Osteocyte (in vitro differentiated cells): ENCODE measurements around the gene SHROOM3. TPM values are rescaled to one million over a fixed set of nuclear protein-coding genes. Genes with fewer than 3 reads are reported as not detected.
A peak's percentile ranks its signal among the peaks of the same experiment; 100 is the strongest.

Source experiments
- DNase-seq: peaks from one replicate; pipeline ENCODE4 v3.0.0; 2021; ENCODE audit warnings: mixed read lengths; ENCODE audit not compliant: unreplicated experiment; ENCODE audit errors: extremely low spot score
- H3K27ac Mint-ChIP-seq: one replicate; pipeline ENCODE4 v1.8.0; 2021; ENCODE audit warnings: mild to moderate bottlenecking, mixed read lengths; ENCODE audit not compliant: unreplicated experiment
- H3K27me3 Mint-ChIP-seq: one replicate; pipeline ENCODE4 v1.8.0; 2021; ENCODE audit warnings: mixed read lengths; ENCODE audit not compliant: unreplicated experiment
- H3K36me3 Mint-ChIP-seq: one replicate; pipeline ENCODE4 v1.8.0; 2021; ENCODE audit warnings: mixed read lengths; ENCODE audit not compliant: unreplicated experiment
- H3K4me1 Mint-ChIP-seq: one replicate; pipeline ENCODE4 v1.8.0; 2021; ENCODE audit warnings: mixed read lengths; ENCODE audit not compliant: unreplicated experiment
- H3K4me3 Mint-ChIP-seq: one replicate; pipeline ENCODE4 v1.8.0; 2021; ENCODE audit warnings: mild to moderate bottlenecking, moderate library complexity, mixed read lengths; ENCODE audit not compliant: unreplicated experiment
- H3K9me3 Mint-ChIP-seq: one replicate; pipeline ENCODE4 v1.8.0; 2021; ENCODE audit warnings: mixed read lengths; ENCODE audit not compliant: unreplicated experiment
- CTCF ChIP-seq: fragments of 200-600 bp; sonication (generic); IDR thresholded peaks from 2 replicates; pipeline ENCODE4 v1.5.0; 2021; ENCODE audit warnings: antibody characterized with exemption, mild to moderate bottlenecking, moderate library complexity
- total RNA-seq: library from RNA; stranded (reverse); gene quantifications from 2 replicates; pipeline ENCODE4 v1.2.1, GENCODE V29; 2021

SHROOM3 gene
- total RNA-seq, 1 donor from 2014 or later = 4.8 TPM

GRCh38 chr4:76562836-76563453 lies 127.9 kb downstream of the SHROOM3 start:
- no peak for DNase-seq
- H3K4me1 Mint-ChIP-seq = peaks cover 58% of the 10 kb centered on the region
- H3K9me3 Mint-ChIP-seq = no peaks in the 10 kb centered on the region
- H3K27ac Mint-ChIP-seq = peak overlapping the region; percentile 91
- TF ChIP-seq CTCF = no peak
- no peak overlapping the region for H3K4me3 Mint-ChIP-seq
- no peaks in the 10 kb centered on the region for H3K27me3 Mint-ChIP-seq
- no peaks in the 10 kb centered on the region for H3K36me3 Mint-ChIP-seq

- H3K27me3 Mint-ChIP-seq = no peaks in the 10 kb centered on the region
- DNase-seq = no peak
- no peak overlapping the region for H3K4me3 Mint-ChIP-seq
- TF ChIP-seq CTCF = no peak
- peaks cover 60% of the 10 kb centered on the region for H3K4me1 Mint-ChIP-seq
- no peaks in the 10 kb centered on the region for H3K36me3 Mint-ChIP-seq
- peak overlapping the region; percentile 91 for H3K27ac Mint-ChIP-seq
- no peaks in the 10 kb centered on the region for H3K9me3 Mint-ChIP-seq
Measured at GRCh38 chr4:76563454-76564122, 128.6 kb downstream of the SHROOM3 start.

- Mint-ChIP-seq H3K36me3 (no peaks in the 10 kb centered on the region), H3K4me3 (no peak overlapping the region), H3K27me3 (no peaks in the 10 kb centered on the region), H3K9me3 (no peaks in the 10 kb centered on the region), H3K4me1 (peaks cover 59% of the 10 kb centered on the region), H3K27ac (peak overlapping the region; percentile 91)
- no peak for DNase-seq
- TF ChIP-seq CTCF = no peak
Measured at GRCh38 chr4:76564123-76564915, 129.3 kb downstream of the SHROOM3 start.

- no peaks in the 10 kb centered on the region for H3K36me3 Mint-ChIP-seq
- H3K4me1 Mint-ChIP-seq = peaks cover 53% of the 10 kb centered on the region
- H3K4me3 Mint-ChIP-seq = no peak overlapping the region
- DNase-seq = no peak
- TF ChIP-seq CTCF = no peak
- H3K9me3 Mint-ChIP-seq = no peaks in the 10 kb centered on the region
- H3K27me3 Mint-ChIP-seq = no peaks in the 10 kb centered on the region
- H3K27ac Mint-ChIP-seq = no peak overlapping the region
Measured at GRCh38 chr4:76568262-76568661, 133.2 kb downstream of the SHROOM3 start.

- peaks cover 43% of the 10 kb centered on the region for H3K4me1 Mint-ChIP-seq
- no peaks in the 10 kb centered on the region for H3K36me3 Mint-ChIP-seq
- TF ChIP-seq CTCF = no peak
- H3K9me3 Mint-ChIP-seq = no peaks in the 10 kb centered on the region
- no peak for DNase-seq
- H3K4me3 Mint-ChIP-seq = no peak overlapping the region
- H3K27me3 Mint-ChIP-seq = no peaks in the 10 kb centered on the region
- no peak overlapping the region for H3K27ac Mint-ChIP-seq
Measured at GRCh38 chr4:76569225-76569624, 134.2 kb downstream of the SHROOM3 start.
